Natural killer cell (primary cell): ENCODE results near the gene MAPK8IP1. TPM values are rescaled to one million over a fixed set of nuclear protein-coding genes. Genes with fewer than 3 reads are reported as not detected.
A peak's percentile ranks its signal among the peaks of the same experiment; 100 is the strongest.

Experiments
- ATAC-seq, 3 donors: fragments of 150-1000 bp in 2 of 3; fragments of 200-7000 bp in 1 of 3; cut with Tn5 transposase; 1 replicate in 1 of 3; 2 replicates in 2 of 3; pipeline ENCODE4 v1.10.0; 2021; ENCODE audit warnings: mild to moderate bottlenecking in 2 of 3, moderate library complexity in 2 of 3
- DNase-seq, 2 donors: peaks; one replicate each; pipeline versions ENCODE4 v3.0.0 to v3.0.0-alpha.2; 2013 to 2021; ENCODE audit warnings: mixed read lengths in 1 of 2
- H3K27ac ChIP-seq: one replicate; pipeline ENCODE4 v1.5.1; 2013; ENCODE audit warnings: mild to moderate bottlenecking, low read length
- H3K27me3 ChIP-seq: one replicate; pipeline ENCODE4 v1.6.1; 2013; ENCODE audit warnings: low read length; ENCODE audit not compliant: control insufficient read depth, insufficient read depth
- H3K36me3 ChIP-seq: one replicate; pipeline ENCODE4 v1.6.1; 2013; ENCODE audit warnings: low read length; ENCODE audit not compliant: control insufficient read depth, insufficient read depth
- H3K4me1 ChIP-seq: one replicate; pipeline ENCODE4 v1.6.1; 2013; ENCODE audit warnings: low read length; ENCODE audit not compliant: control insufficient read depth, insufficient read depth
- H3K4me3 ChIP-seq: one replicate; pipeline ENCODE4 v1.5.1; 2013; ENCODE audit warnings: low read length
- H3K9me3 ChIP-seq: one replicate; pipeline ENCODE4 v1.6.1; 2013; ENCODE audit warnings: low read length; ENCODE audit not compliant: control insufficient read depth, insufficient read depth
- H3K27ac Mint-ChIP-seq, 2 donors: one replicate each; pipeline ENCODE4 v1.8.0; 2022; ENCODE audit warnings: mild to moderate bottlenecking in 2 of 2, mixed read lengths in 2 of 2, moderate library complexity in 1 of 2
- H3K27me3 Mint-ChIP-seq, 2 donors: one replicate each; pipeline ENCODE4 v1.8.0; 2022; ENCODE audit warnings: low read depth in 2 of 2, mixed read lengths in 2 of 2
- H3K36me3 Mint-ChIP-seq: one replicate; pipeline ENCODE4 v1.8.0; 2022; ENCODE audit warnings: mixed read lengths
- H3K4me1 Mint-ChIP-seq, 2 donors: one replicate each; pipeline ENCODE4 v1.8.0; 2022; ENCODE audit warnings: mixed read lengths in 2 of 2
- H3K4me3 Mint-ChIP-seq: one replicate; pipeline ENCODE4 v1.8.0; 2022; ENCODE audit warnings: mild to moderate bottlenecking, moderate library complexity, mixed read lengths
- H3K9me3 Mint-ChIP-seq, 2 donors: one replicate each; pipeline ENCODE4 v1.8.0; 2022; ENCODE audit warnings: mixed read lengths in 2 of 2
- CTCF ChIP-seq: fragments of 200-600 bp; IDR thresholded peaks from one replicate; pipeline ENCODE4 v1.8.0; 2022; ENCODE audit warnings: antibody characterized with exemption
- WGBS: methylation state at CpG from one replicate; pipeline ENCODE4 v1.1.7; 2013; ENCODE audit warnings: missing lambda C conversion rate; ENCODE audit not compliant: insufficient coverage; 5-methylcytosine and 5-hydroxymethylcytosine counted together
- intact Hi-C: fragments of 100-400 bp; cut with micrococcal nuclease; formaldehyde crosslinking; loops from one replicate; pipeline ENCODE4 v1.14.2; 2022
- total RNA-seq, 4 donors: library from RNA; stranded (reverse); fragments of 120-200 nt in 1 of 4; gene quantifications; one replicate each; pipeline versions ENCODE4 v1.2.3 to v1.2.4, GENCODE V29; 2013 to 2022

Gene MAPK8IP1
- total RNA-seq, 3 donors from 2014 or later (not counting 1 experiment from before 2014, with no cell fraction given) = 9.7 to 21.5 (median 13.9) TPM

- H3K4me1 ChIP-seq = peaks cover 72% of the 10 kb centered on the region
- DNase-seq (no peak), ATAC-seq (no peak)
- no peak overlapping the region for H3K27ac ChIP-seq
- intact Hi-C loops = no loop called here
- H3K9me3 ChIP-seq = no peaks in the 10 kb centered on the region
- no peaks in the 10 kb centered on the region for H3K9me3 Mint-ChIP-seq
- no peak overlapping the region for H3K4me3 Mint-ChIP-seq
- H3K27ac Mint-ChIP-seq = peak overlapping the region; percentile 86 to 95
- peaks cover 4% of the 10 kb centered on the region for H3K36me3 Mint-ChIP-seq
- peaks cover 30% of the 10 kb centered on the region in 2 donors for H3K4me1 Mint-ChIP-seq
- H3K36me3 ChIP-seq = peaks cover 43% of the 10 kb centered on the region
- no peaks in the 10 kb centered on the region for H3K27me3 ChIP-seq
- 93% methylated on average over 10 of the region's 10 CpGs for WGBS
- no peak for TF ChIP-seq CTCF
- H3K4me3 ChIP-seq = peak overlapping the region; percentile 43
- no peaks in the 10 kb centered on the region for H3K27me3 Mint-ChIP-seq
Measured at GRCh38 chr11:45931739-45932138, 46.3 kb downstream of the MAPK8IP1 start.

- Mint-ChIP-seq H3K36me3 (peaks cover 8% of the 10 kb centered on the region), H3K4me3 (no peak overlapping the region), H3K27ac (peak overlapping the region in 1 of 2 donors; percentile 95), H3K27me3 (no peaks in the 10 kb centered on the region), H3K9me3 (no peaks in the 10 kb centered on the region), H3K4me1 (peaks cover 27 to 29% of the 10 kb centered on the region in 2 donors)
- Histone ChIP-seq H3K4me1 (peaks cover 67% of the 10 kb centered on the region), H3K27ac (no peak overlapping the region), H3K9me3 (no peaks in the 10 kb centered on the region), H3K36me3 (peaks cover 47% of the 10 kb centered on the region), H3K4me3 (peak overlapping the region; percentile 43), H3K27me3 (no peaks in the 10 kb centered on the region)
- intact Hi-C loops = no loop called here
- ATAC-seq (no peak), DNase-seq (no peak)
- 86% methylated on average over 8 of the region's 8 CpGs for WGBS
- no peak for TF ChIP-seq CTCF
Measured at GRCh38 chr11:45932217-45932616, 46.8 kb downstream of the MAPK8IP1 start.

GRCh38 chr11:45933131-45933831, 47.8 kb downstream of the MAPK8IP1 start:
- no peak overlapping the region for H3K27ac ChIP-seq
- peaks cover 55% of the 10 kb centered on the region for H3K36me3 ChIP-seq
- no peak for ATAC-seq
- peaks cover 60% of the 10 kb centered on the region for H3K4me1 ChIP-seq
- no peak for TF ChIP-seq CTCF
- intact Hi-C loops = no loop called here
- H3K27me3 ChIP-seq = no peaks in the 10 kb centered on the region
- H3K36me3 Mint-ChIP-seq = peaks cover 8% of the 10 kb centered on the region
- no peak overlapping the region for H3K4me3 Mint-ChIP-seq
- 66% methylated on average over 12 of the region's 15 CpGs for WGBS
- H3K9me3 ChIP-seq = no peaks in the 10 kb centered on the region
- H3K4me3 ChIP-seq = peak overlapping the region; percentile 43
- no peaks in the 10 kb centered on the region for H3K27me3 Mint-ChIP-seq
- peaks cover 22 to 24% of the 10 kb centered on the region in 2 donors for H3K4me1 Mint-ChIP-seq
- DNase-seq = no peak
- H3K27ac Mint-ChIP-seq = peak overlapping the region in 1 of 2 donors; percentile 29
- no peaks in the 10 kb centered on the region for H3K9me3 Mint-ChIP-seq
